AG08395 (cell line): ENCODE results near the gene SLC28A3.

Source experiments
- DNase-seq: peaks from one replicate; pipeline ENCODE4 v3.0.0; 2012; ENCODE audit warnings: mixed read lengths, low spot score

SLC28A3 gene

GRCh38 chr9:84296146-84296843 is 44.3 kb downstream of the SLC28A3 start:
- peak; percentile 52 for DNase-seq

DNA sequence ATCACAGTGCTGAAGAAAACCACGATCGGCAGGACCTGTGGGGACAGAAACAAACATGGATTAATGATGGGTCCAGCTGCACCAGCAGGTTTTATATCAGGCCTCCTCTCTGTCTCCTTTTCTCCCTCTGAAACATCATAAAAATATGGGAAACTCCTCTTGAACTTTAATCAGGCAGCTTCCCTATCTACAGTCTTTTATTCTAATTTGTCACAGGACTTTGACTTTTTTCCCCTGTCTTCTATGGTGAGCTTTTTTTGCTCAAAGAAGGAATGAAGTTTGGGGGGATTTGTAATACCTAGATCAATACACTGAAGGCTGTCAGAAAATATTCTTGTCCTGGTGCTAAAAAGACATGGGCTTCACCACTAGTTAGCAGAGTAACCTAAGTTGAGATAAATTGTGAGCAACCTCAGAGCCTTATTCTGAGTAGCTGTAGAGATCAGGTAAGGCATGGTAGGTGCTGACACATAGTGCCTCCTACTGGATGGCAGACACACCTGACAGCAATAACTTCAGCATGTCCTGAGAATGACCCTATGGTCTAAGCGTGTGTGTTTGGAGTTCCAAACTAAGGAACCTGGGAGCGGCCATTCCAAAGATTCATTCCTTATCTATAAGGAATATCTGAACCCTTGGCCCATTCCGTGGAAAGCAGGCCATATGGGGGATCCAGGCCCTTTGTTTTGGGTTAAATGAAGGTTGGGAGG is 46.2 kb downstream of the SLC28A3 start:
- DNase-seq, result no peak

GRCh38 chr9:84293001-84293798 is 47.4 kb downstream of the SLC28A3 start:
- DNase-seq, result no peak

GRCh38 chr9:84285381-84285780 is 55.2 kb downstream of the SLC28A3 start:
- no peak for DNase-seq

- DNase-seq, result no peak
Observed at GRCh38 chr9:84283946-84284345, 56.6 kb downstream of the SLC28A3 start.

GRCh38 chr9:84278130-84278529 is 62.4 kb downstream of the SLC28A3 start:
- DNase-seq, result peak; percentile 20

DNA sequence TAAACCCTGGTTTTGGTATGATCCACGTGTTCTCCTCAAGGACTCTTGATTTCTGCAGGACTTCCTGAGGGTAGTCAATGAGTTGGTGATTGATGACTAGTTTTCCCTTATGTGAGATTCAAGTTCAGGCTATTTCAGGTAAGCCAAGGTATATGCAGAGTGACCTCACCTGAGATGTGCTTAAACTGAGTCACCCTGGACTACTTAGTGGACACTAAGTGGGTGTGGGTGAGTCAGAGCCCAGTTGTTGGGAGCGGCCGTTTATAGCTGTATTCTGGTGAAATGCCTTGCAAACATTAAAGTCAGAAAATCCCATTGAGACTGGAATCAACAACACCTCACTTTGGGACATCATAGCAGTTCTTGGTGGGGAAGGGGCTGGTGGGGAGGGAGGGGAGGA is 62.9 kb downstream of the SLC28A3 start:
- DNase-seq, result no peak

- DNase-seq, result no peak
Observed at GRCh38 chr9:84276741-84277140, 63.8 kb downstream of the SLC28A3 start.

- DNase-seq, result no peak
Observed at GRCh38 chr9:84271921-84272556, 68.5 kb downstream of the SLC28A3 start.

GRCh38 chr9:84271531-84271900 is 69.0 kb downstream of the SLC28A3 start:
- DNase-seq, result peak; percentile 37

- no peak for DNase-seq
Observed at GRCh38 chr9:84270847-84271530, 69.6 kb downstream of the SLC28A3 start.

GRCh38 chr9:84266087-84266561 is 74.4 kb downstream of the SLC28A3 start:
- no peak for DNase-seq

GRCh38 chr9:84264307-84265029 is 76.1 kb downstream of the SLC28A3 start:
- no peak for DNase-seq

DNA sequence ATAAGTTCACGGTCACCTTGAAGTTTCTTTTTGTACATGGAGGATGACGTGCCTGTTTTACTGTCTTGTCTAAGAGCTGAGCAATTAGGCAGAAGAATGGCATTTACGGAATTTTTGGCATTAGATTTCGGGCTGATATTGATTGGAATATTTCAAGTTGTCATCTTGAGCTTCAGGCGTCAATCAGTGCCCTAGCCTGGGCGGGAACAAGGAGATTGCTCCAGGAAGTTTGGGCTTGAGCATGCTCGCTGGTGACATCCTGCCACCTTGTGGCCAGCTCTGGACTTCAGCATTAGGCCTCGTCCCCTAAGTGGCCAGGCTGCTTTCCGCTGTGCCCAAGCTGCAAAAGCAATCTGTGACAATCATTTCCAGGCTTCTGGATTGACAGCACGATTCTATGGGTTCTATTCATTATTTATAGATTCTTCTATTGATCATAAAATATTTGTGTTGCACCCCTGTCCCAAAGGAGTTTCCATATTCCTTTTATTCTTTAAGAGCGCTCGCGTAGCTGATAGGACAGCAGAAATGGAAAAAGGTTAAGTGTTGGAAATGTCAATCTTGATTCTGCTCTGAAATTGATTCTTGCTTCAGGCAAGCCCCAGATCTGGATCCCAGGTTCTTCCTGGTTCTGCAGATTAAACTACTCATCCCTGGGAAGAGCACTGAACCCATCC is 79.3 kb downstream of the SLC28A3 start:
- DNase-seq, result peak; percentile 87

DNA sequence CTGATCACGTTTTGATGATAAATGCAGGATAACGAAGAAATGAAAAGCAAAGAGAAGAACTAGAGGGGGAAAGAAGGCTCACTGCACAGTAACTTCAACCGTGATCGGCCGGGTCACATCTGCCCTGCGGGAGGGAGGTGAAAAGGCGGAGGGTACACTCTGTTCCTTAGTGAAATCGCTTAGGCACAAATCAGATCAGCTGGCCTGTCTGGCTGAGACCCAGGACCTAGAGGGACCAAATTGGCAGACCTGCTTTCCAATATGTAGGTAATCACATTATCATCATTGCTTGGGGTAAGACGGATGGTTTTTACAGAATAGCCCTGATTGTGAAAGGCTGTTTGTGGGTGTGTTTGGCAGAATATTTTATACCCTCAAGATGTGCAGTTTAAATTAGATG is 82.2 kb downstream of the SLC28A3 start:
- no peak for DNase-seq

GRCh38 chr9:84255696-84256095 is 84.9 kb downstream of the SLC28A3 start:
- DNase-seq, result no peak

- DNase-seq, result no peak
Observed at GRCh38 chr9:84254972-84255371, 85.6 kb downstream of the SLC28A3 start.

DNA sequence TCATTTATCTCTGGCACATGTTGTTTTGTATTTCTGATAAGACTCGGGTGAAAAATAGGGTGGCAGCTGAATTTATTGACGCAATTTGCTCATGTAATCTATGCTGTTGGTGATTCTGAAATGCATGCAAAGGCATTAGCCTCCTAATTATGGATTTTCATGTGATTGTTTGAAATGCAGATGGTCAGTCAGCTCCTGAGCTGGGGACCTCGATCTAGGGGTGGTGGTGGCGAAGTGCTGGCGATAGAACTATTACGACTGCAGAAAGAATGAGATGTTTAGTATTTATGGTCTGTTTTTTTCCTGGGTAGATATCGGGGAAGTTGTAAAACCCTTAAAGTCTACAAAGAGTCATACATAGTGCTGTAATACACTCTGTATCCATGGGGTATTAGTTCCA is 88.6 kb downstream of the SLC28A3 start:
- no peak for DNase-seq

GRCh38 chr9:84241817-84242373 is 98.7 kb downstream of the SLC28A3 start:
- DNase-seq, result no peak

GRCh38 chr9:84239343-84239742 is 101.2 kb downstream of the SLC28A3 start:
- no peak for DNase-seq
